ENCODE measurements around the gene GRK5.

Gene GRK5

DNA sequence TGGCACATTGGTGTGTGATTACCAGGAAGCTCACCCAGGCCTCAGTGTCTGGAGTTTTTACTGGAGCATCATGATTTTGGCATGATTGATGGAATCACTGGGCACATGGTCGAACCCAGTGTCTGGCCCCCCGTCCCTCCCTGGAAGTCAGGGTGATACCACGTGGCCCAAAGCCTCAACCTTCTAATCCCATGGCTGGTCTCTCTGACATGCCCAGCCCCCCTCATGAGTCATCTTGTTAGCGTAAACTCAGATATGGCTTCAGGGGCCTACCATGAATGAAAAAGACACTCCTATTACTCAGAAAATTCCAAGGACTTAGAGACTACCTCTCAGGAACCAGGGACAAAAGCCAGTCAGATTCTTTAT lies 109.3 kb downstream of the GRK5 start:
- TF ChIP-seq GATA1 (IDR thresholded peaks at IDR 0.05; ENCODE audit: low read depth, low read length) (no peak), POLR2A (IDR thresholded peaks at IDR 0.05; ENCODE audit: low read length) (no peak)
- DNase-seq, result no peak

DNA sequence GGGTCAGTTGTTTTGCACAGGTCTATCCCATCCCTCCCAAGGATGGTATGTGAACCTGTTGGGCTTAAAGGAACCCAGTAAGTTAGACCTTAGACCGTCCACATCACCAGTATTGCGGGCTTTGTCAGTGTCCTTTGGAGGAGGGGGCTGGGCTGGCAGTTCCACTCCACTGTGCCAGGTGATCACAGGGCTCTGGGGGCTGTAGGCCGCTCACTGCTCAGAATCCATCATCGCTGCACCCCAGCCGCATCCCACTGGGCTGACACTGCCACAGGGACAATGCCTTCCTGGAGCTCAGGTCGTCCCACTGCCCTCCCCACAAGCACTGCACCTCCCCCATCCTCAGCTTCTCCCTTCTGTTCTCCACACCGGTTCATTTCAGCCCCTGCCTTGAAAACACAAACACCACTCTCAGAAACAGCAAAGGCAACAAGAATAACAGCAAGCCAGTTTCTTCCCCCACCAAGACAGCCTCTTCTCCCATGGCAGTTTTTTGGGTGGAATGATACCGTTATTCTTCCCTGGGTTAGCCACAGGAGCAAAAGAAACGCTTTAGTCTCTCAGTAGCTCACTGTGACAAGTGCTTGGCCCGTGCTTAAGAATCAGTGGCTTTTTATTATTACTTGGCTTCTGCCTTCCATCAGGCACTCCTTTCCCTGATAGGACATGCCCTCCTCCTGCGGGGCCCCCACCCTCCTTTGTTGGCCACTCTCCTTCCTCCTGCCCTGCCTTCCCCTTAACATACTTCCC lies 111.2 kb downstream of the GRK5 start:
- TF ChIP-seq POLR2A (IDR thresholded peaks at IDR 0.05; ENCODE audit: low read length) (no peak), GATA1 (IDR thresholded peaks at IDR 0.05; ENCODE audit: low read depth, low read length) (no peak)
- no peak for DNase-seq

DNA sequence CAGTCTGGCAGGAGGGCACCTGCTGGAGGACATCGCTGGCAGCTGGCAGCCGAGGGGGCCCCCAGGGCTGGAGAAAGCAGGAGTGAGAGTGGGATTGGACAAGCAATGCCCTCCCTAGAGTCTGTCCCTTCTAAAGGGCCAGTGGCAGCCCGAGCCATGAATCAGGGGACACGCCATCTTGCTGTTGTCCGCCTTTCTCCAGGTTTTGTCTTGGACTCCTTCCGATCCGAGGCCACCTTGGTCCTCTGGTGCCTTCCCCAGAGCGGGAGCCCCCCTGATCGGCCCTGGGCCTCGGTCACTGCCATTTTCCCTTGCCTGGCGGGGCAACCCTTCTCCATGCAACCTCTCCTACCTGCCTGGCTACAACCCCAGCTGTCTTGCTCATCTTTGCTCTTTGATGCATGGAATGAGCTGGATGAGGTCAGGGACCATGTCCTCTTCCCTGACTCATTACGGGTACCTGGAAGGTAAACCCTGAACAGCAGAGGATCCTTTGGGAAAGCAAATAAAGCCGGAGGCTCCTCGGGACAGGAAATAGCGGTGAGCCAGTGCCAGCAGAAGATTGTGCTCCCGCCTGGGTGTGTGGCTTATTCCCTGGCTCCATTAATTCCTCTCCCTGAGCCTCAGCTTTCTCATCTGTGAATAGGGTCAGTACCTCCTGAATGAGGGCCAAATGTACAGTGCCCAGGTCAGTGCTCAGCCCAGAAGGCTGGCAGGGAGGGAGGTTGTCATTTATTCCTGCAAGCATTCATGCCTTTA lies 112.0 kb downstream of the GRK5 start:
- TF ChIP-seq GATA1 (IDR thresholded peaks at IDR 0.05; ENCODE audit: low read depth, low read length) (no peak), POLR2A (IDR thresholded peaks at IDR 0.05; ENCODE audit: low read length) (no peak)

DNA sequence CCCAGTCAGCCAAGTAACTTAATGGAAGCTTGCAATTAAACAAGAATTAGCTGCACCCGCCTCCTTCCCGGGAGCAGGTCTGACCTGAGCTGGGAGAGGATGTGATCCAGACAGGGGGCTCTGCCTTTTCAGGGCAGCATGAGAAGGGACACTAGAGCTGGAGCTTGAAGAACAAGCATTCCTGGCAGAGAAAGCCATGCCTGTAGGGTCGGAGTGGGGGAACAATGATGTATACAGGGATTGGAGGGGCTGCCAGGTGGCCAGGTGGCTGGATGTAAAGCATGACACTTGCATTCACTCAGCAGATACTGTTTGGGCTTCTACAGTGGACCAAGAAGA lies 112.5 kb downstream of the GRK5 start:
- TF ChIP-seq POLR2A (IDR thresholded peaks at IDR 0.05; ENCODE audit: low read length) (no peak), GATA1 (IDR thresholded peaks at IDR 0.05; ENCODE audit: low read depth, low read length) (no peak)
- no peak for DNase-seq

More for the DNA sequence above, 112.0 kb downstream of the GRK5 start:
- DNase-seq, result no peak

DNA sequence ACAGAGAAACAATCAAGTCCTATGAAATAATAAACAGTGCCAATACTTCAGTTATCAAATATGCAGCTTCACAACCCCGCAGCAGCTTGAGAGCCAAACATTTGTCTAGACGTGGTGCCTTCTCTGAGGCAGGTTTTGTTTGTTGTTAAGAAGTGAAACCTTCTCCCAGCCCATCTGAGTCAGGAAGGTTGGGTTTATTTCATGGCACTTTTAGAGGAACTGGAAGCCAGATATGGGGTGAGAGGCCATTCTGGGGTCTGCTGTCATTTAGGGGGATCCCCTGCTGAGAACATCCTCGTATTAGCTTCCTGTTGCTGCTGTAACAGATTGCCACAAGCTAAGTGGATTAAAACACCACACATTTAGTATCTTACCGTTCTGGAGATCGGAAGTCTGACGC lies 113.6 kb downstream of the GRK5 start:
- TF ChIP-seq POLR2A (IDR thresholded peaks at IDR 0.05; ENCODE audit: low read length) (no peak), GATA1 (IDR thresholded peaks at IDR 0.05; ENCODE audit: low read depth, low read length) (no peak)
- no peak for DNase-seq

DNA sequence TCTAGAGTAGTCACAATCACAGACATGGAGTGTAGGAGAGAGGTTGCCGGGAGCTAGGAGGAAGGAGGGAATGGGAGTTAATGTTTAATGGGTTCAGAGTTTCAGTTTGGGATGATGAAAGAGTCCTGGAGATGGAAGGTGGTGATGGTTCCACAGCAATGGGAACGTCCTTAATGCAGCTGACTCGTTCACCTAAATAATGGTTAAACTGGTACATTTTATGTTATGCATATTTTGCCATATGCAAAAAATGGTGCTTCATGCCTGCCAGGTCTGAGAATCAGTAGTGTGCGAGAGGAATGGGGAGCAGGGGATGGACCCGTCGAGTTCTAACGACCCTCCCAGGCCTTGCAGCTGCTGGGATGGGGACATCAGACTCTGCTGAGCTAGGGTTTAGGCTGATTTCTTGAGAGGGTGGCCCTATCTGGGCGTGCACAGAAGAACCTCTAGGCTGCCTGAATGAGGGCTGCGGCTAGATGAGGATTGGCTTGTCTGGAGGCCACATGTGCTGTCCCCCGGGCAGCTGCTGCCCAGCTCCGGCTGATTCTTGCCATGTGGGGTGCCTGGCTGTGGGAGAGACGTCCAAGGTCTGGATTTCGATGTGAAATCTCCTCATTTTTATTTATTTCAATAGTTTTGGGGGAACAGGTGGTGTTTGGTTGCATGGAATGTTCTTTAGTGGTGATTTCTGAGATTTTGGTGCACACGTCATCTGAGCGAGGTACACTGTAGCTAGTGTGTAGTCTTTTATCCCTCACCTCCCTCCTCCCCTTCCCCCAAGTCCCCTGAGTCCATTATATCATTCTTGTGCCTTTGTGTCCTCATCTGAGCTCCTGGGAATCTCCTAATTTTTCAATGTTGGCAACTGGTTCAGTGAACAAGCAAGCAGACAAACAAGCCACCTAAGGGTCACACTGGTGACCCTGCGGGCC lies 116.0 kb downstream of the GRK5 start:
- TF ChIP-seq POLR2A (IDR thresholded peaks at IDR 0.05; ENCODE audit: low read length) (no peak), GATA1 (IDR thresholded peaks at IDR 0.05; ENCODE audit: low read depth, low read length) (no peak)
- no peak for DNase-seq

DNA sequence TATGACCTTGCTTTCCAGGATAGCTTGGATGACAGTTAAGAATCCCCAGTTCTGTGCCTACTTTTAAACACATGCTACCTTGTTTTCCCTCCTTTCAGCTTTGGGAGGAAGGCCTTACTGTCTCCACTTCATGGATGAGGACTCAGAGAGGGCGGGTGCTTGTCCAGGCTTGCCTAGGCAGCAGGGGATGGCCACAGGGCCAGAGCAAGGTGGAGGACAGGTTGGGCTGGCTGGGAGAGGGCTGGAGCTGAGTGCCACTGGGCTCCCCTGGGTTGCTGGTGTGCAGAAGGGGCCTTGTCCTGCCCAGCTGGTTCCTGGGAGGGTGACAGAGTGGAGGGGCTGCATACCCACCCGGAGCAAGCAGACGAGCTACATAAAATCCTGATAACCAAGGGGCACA lies 117.8 kb downstream of the GRK5 start:
- DNase-seq, result no peak
- no peak for TF ChIP-seq GATA1 (IDR thresholded peaks at IDR 0.05; ENCODE audit: low read depth, low read length)
- no peak for TF ChIP-seq POLR2A (IDR thresholded peaks at IDR 0.05; ENCODE audit: low read length)

DNA sequence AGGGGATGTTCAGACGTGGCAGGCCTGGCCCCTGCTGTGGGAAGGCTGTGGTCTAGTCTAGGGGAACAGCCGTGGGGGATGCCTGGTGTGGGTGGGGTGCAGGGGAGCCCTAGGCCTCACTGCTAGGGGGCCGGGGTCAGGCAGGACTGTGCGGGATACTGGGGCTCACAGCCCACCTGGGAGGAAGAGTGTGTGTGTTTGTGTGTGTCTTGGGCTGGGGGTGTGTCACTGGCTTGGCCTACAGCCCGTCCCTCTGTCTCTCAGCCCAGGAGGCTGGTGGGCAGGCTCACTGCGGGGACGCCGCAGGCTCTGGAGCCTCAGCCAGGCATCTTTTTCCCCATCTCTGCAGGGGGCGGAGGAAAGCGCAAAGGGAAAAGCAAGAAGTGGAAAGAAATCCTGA lies 118.8 kb downstream of the GRK5 start:
- DNase-seq, result no peak
- no peak for TF ChIP-seq GATA1 (IDR thresholded peaks at IDR 0.05; ENCODE audit: low read depth, low read length)
- TF ChIP-seq POLR2A (IDR thresholded peaks at IDR 0.05; ENCODE audit: low read length), result no peak

DNA sequence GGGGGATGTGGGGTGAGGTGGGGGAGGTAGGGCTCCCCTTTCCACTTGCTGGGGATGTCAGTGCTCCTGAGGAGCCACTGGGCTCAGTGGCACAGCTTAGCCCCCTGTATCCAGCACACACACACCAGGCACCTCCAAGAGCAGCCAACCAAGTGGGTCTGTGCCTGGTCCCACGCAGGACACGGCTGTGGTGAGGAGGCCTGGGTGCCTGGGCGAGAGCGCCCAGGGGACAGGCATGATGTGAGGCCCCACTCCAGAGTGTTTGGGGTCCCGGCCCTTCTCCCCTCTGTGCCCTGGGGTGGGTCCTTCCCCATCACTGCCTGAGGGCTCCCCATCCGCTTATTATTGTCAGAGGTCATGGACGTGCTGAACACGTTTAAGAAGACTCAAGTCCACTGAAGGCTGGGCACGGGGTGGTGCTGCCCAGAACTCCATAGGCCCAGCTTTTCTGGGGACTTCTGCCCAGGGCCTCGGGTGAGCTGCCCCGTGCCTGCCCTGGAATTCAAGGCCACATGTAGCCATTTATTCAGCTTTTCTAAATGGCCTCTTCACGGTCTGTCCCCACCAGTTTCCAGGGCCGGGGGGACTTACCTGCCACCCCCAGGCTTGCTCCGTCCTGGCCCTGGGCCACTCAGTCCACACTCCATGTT lies 119.8 kb downstream of the GRK5 start:
- DNase-seq, result no peak
- no peak for TF ChIP-seq POLR2A (IDR thresholded peaks at IDR 0.05; ENCODE audit: low read length)
- no peak for TF ChIP-seq GATA1 (IDR thresholded peaks at IDR 0.05; ENCODE audit: low read depth, low read length)

DNA sequence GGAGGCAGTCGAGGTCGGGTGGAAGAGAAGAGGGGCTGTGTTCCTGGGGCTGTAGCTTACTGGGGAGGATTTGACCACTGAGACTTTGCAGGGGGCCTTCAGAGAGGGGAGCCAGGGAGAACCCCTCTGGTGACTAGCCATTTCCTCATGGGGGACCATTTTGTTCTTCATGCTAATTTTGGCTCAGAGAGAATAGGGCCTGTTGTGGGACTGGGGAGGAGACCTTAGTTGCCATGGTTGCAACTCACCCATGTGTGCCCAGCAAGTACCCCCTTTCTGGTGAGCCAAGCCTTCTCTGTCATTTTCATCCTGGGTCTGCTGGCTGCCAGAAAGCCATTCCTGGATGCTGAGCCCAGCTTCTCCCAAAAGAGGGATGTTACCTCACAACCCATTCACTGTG lies 120.9 kb downstream of the GRK5 start:
- TF ChIP-seq POLR2A (IDR thresholded peaks at IDR 0.05; ENCODE audit: low read length), result no peak
- TF ChIP-seq GATA1 (IDR thresholded peaks at IDR 0.05; ENCODE audit: low read depth, low read length), result no peak
- no peak for DNase-seq

DNA sequence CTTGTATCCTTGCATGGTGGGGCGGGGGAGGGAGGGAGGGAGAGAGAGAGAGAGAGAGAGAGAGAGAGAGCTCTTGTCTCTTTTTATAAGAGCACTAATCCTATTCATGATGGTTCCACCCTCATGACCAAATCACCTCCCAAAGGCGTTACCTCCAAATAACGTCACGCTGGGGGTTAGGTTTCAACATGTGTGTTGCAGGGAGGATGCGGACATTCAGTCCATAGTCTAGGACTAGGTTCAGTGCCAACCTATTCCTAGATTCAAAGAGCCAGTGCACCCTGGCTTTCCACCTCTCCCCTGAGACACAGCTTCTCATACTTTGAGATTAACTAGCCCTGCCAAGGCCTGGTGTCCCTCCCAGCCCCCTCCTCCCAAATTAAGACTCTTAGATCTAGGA lies 123.0 kb downstream of the GRK5 start:
- DNase-seq, result no peak
- TF ChIP-seq GATA1 (IDR thresholded peaks at IDR 0.05; ENCODE audit: low read depth, low read length) (no peak), POLR2A (IDR thresholded peaks at IDR 0.05; ENCODE audit: low read length) (no peak)

DNA sequence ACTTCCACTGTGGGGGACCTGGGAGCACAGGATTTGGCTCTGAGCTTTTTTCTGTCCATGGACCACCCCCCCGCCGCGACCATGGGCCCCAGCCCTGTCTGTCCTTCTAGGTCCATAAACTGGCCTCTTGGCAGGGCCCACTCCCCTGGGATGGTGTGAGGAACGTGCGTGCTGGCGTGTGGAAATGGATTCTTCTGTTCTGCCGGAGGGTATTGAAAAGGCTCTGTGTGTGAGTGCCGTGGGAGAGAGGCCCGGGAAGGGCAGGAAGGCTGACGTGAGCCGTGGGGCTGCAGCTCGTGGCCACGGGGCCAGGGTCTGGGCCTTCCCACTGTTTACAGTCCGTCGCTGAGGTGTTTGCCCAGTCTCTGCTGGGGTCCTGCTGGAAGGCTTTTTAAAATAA lies 123.7 kb downstream of the GRK5 start:
- DNase-seq, result no peak
- TF ChIP-seq POLR2A (IDR thresholded peaks at IDR 0.05; ENCODE audit: low read length), result no peak
- TF ChIP-seq GATA1 (IDR thresholded peaks at IDR 0.05; ENCODE audit: low read depth, low read length), result no peak

DNA sequence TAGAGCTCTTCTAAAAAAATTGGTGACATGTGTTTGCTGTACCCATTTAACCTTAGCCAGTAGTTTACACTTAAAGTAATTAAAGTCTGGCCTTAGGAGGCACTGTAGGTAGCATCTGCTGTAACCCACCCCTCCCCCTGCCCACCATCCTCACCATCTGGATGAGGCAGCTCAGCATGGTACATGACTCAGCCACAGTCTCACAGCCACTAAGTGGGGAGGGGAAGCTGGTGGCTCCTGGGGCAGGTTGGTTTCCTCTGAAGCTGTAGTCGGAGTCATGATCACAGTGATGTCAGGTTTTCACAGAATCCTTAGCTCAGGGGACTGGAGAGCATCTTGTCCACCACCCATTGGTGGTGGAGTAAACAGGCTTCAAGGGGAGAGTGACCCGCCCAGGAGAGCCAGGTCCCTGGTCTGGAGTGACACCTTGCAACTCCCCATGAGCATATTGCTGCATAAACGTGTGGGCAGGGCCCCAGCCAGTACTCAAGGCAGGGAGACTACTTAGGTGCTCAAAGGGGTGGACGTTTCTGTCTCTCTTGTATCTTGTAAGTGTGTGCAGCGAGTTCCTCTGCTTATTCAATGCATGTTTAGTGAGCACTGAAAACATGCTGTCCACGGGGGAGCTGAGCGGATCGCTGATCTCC lies 125.9 kb downstream of the GRK5 start:
- DNase-seq, result no peak

More for the DNA sequence above, 125.9 kb downstream of the GRK5 start:
- TF ChIP-seq POLR2A (IDR thresholded peaks at IDR 0.05; ENCODE audit: low read length) (no peak), GATA1 (IDR thresholded peaks at IDR 0.05; ENCODE audit: low read depth, low read length) (no peak)

Data from erythroblast (primary cell).